Gastroesophageal sphincter (tissue), 4 donors: ENCODE measurements around the gene IL17RC. TPM values are rescaled to one million over a fixed set of nuclear protein-coding genes. Genes with fewer than 3 reads are reported as not detected.
"Not testable (repeated sequence)": the region's sequence is repeated elsewhere in the genome, so short reads cannot be mapped to it uniquely, and the experiment has no call there.

ENCODE experiments used
- ATAC-seq: fragments of 150-250 bp; one replicate; pipeline ENCODE4 v1.9.1; 2016; ENCODE audit warnings: mild to moderate bottlenecking, moderate library complexity
- H3K27ac ChIP-seq, 4 donors: fragments of 200-600 bp; sonication (generic) in 3 of 4; 1 replicate in 3 of 4; 2 replicates in 1 of 4; pipeline ENCODE4 v1.5.1; 2016 to 2019
- H3K27me3 ChIP-seq: fragments of 200-600 bp; sonication (generic); one replicate; pipeline ENCODE4 v1.5.1; 2019
- H3K36me3 ChIP-seq, 2 donors: fragments of 200-600 bp; sonication (generic); one replicate each; pipeline ENCODE4 v1.5.1; 2019; ENCODE audit warnings: control low read depth in 1 of 2
- H3K4me1 ChIP-seq, 3 donors: fragments of 200-600 bp; sonication (generic); 1 replicate in 2 of 3; 2 replicates in 1 of 3; pipeline ENCODE4 v1.5.1; 2016 to 2019; ENCODE audit warnings: control low read depth in 2 of 3
- H3K4me3 ChIP-seq, 2 donors: fragments of 200-600 bp; sonication (generic); one replicate each; pipeline ENCODE4 v1.5.1; 2019; ENCODE audit warnings: mild to moderate bottlenecking in 1 of 2, moderate library complexity in 1 of 2
- H3K9me3 ChIP-seq, 3 donors: fragments of 200-600 bp; sonication (generic); one replicate each; pipeline ENCODE4 v1.5.1; 2017 to 2019; ENCODE audit warnings: control low read depth in 2 of 3
- EP300 ChIP-seq: sonication (generic); formaldehyde crosslinking; IDR thresholded peaks from one replicate; pipeline ENCODE4 v1.6.1; 2017; ENCODE audit warnings: antibody characterized with exemption, mild to moderate bottlenecking
- POLR2A ChIP-seq, 2 donors: fragments of 450-650 bp; IDR thresholded peaks; one replicate each; pipeline ENCODE4 v1.6.1; 2017; ENCODE audit warnings: antibody characterized with exemption in 2 of 2, mild to moderate bottlenecking in 2 of 2, moderate library complexity in 1 of 2
- POLR2AphosphoS5 ChIP-seq: sonication (generic); formaldehyde crosslinking; IDR thresholded peaks from one replicate; pipeline ENCODE4 v1.6.1; 2017; ENCODE audit warnings: antibody characterized with exemption
- WGBS, 2 donors: methylation state at CpG; one replicate each; pipeline ENCODE4 v1.1.5; 2018; ENCODE audit warnings: low coverage in 1 of 2; 5-methylcytosine and 5-hydroxymethylcytosine counted together
- total RNA-seq, 4 donors: library from RNA; depleted of rRNA; stranded (reverse); fragments of >200 nt; gene quantifications; one replicate each; pipeline ENCODE4 v1.1.0, GENCODE V29; 2016
- TF ChIP-seq, protein P1 (sequence below), 4 experiments: fragments of 200-600 bp in 2 of 4; fragments of 450-650 bp in 2 of 4; sonication (generic) in 1 of 4; IDR thresholded peaks; one replicate each; pipeline ENCODE4 v1.5.1; 2017 to 2019; ENCODE audit warnings: antibody characterized with exemption in 4 of 4, mild to moderate bottlenecking in 2 of 4, moderate library complexity in 2 of 4

The IL17RC gene, protein sequence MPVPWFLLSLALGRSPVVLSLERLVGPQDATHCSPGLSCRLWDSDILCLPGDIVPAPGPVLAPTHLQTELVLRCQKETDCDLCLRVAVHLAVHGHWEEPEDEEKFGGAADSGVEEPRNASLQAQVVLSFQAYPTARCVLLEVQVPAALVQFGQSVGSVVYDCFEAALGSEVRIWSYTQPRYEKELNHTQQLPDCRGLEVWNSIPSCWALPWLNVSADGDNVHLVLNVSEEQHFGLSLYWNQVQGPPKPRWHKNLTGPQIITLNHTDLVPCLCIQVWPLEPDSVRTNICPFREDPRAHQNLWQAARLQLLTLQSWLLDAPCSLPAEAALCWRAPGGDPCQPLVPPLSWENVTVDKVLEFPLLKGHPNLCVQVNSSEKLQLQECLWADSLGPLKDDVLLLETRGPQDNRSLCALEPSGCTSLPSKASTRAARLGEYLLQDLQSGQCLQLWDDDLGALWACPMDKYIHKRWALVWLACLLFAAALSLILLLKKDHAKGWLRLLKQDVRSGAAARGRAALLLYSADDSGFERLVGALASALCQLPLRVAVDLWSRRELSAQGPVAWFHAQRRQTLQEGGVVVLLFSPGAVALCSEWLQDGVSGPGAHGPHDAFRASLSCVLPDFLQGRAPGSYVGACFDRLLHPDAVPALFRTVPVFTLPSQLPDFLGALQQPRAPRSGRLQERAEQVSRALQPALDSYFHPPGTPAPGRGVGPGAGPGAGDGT
- 10 to 100 TPM; 31.0 to 64.0 (median 52.8) TPM for total RNA-seq

- peak; percentile 73 for TF ChIP-seq POLR2AphosphoS5
- TF ChIP-seq EP300 = no peak
- peak in 1 of 2 donors; percentile 42 for TF ChIP-seq POLR2A (IDR thresholded peaks at IDR 0.05)
- TF ChIP-seq, protein P1, sequence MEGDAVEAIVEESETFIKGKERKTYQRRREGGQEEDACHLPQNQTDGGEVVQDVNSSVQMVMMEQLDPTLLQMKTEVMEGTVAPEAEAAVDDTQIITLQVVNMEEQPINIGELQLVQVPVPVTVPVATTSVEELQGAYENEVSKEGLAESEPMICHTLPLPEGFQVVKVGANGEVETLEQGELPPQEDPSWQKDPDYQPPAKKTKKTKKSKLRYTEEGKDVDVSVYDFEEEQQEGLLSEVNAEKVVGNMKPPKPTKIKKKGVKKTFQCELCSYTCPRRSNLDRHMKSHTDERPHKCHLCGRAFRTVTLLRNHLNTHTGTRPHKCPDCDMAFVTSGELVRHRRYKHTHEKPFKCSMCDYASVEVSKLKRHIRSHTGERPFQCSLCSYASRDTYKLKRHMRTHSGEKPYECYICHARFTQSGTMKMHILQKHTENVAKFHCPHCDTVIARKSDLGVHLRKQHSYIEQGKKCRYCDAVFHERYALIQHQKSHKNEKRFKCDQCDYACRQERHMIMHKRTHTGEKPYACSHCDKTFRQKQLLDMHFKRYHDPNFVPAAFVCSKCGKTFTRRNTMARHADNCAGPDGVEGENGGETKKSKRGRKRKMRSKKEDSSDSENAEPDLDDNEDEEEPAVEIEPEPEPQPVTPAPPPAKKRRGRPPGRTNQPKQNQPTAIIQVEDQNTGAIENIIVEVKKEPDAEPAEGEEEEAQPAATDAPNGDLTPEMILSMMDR (IDR thresholded peaks at IDR 0.05) = peak in 1 of 4 experiments; percentile 24
- Histone ChIP-seq H3K27me3 (no peaks in the 10 kb centered on the region), H3K4me3 (peak within 1 kb of the TSS; percentile 49 to 65), H3K36me3 (peaks cover 0 to 26% of the 10 kb centered on the region in 2 donors), H3K4me1 (peaks cover 0 to 57% (median 20%) of the 10 kb centered on the region in 3 donors), H3K9me3 (no peaks in the 10 kb centered on the region), H3K27ac (peak within 1 kb of the TSS; percentile 81 to 96 (median 92))
- 0 to 40% methylated on average over 1 to 6 of the region's 19 CpGs for WGBS, 2 donors
- ATAC-seq = peak; percentile 90
Observed at GRCh38 chr3:9916734-9917680, at the start of gene IL17RC. IL17RC (plus strand) TSS chr3:9917098; CDS start chr3:9917316, 218 bp downstream.

DNA sequence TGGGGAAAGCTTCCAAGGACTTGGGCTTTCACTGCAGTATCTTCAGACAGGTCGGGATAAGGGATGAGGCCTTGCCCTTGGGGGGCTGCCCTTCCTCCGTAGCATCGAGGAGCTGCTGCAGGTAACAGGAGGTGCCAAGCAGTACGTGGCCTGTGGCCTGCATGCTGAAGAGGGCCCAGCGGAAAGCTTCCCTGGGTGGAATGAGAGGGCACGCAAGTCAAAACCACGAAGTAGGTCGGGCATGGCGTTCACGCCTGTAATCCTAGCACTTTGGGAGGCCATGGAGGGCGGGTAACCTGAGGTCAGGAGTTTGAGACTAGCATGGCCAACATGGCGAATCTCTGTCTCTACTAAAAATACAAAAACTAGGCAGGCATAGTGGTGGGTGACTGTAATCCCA lies 49.8 kb upstream of the IL17RC start:
- Histone ChIP-seq H3K27ac (peak overlapping the region; percentile 49 to 87 (median 86)), H3K4me3 (no peak overlapping the region), H3K9me3 (no peaks in the 10 kb centered on the region), H3K4me1 (peaks cover 0 to 55% (median 23%) of the 10 kb centered on the region in 3 donors), H3K27me3 (no peaks in the 10 kb centered on the region), H3K36me3 (no peaks in the 10 kb centered on the region)
- ATAC-seq = no peak
- TF ChIP-seq POLR2A (IDR thresholded peaks at IDR 0.05) (no peak), POLR2AphosphoS5 (no peak), EP300 (no peak)
- TF ChIP-seq, protein P1 (IDR thresholded peaks at IDR 0.05) = no peak
- WGBS, 2 donors = 100% methylated on average over 2 of the region's 12 CpGs; no CpG with 5 or more reads in 1 of the 2 donors

DNA sequence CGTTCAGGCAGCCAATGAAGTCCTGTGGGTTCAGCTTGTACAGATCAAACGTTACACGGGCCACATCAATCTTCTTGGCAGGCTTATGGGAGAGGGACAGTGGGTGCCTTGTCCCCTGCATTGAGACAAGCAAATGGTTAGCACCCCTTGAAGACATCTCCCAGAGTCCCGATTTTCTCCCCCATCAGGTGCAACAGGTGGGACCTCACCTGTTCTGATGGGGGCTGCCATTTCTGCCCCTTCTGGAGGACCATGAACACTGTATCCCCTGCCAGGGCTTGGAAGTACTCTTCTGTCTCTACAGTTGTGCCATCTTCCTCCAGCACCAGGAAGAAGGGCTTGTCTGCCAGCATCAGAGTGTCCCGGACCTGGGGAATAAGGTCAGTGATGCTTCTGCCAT lies 46.9 kb upstream of the IL17RC start:
- Histone ChIP-seq H3K36me3 (no peaks in the 10 kb centered on the region), H3K27me3 (no peaks in the 10 kb centered on the region), H3K27ac (no peak overlapping the region), H3K4me1 (peaks cover 0 to 26% (median 1%) of the 10 kb centered on the region in 3 donors), H3K4me3 (no peak overlapping the region), H3K9me3 (no peaks in the 10 kb centered on the region)
- ATAC-seq = no peak
- 62 to 68% methylated on average over 3 to 4 of the region's 5 CpGs for WGBS, 2 donors
- TF ChIP-seq POLR2AphosphoS5 (no peak), EP300 (no peak), POLR2A (IDR thresholded peaks at IDR 0.05) (no peak)
- TF ChIP-seq, protein P1 (IDR thresholded peaks at IDR 0.05) = no peak

DNA sequence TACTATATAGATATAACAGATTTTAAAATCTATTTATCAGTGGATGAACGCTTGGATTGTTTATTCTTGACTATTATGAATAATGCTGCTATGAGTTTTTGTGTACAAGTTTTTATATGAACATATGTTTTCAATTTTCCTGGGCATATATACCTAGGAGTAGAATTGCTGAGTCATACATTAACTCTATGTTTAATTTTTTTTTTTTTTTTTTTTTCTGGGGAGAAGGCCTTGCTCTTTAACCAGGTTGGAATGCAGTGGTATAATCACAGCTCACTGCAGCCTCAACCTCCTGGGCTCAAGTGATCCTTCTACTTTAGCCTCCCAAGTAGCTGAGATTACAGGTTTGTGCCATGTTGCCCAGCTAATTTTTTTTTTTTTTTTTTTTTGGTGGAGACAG lies 45.9 kb upstream of the IL17RC start:
- WGBS, 2 donors = 53 to 91% methylated on average over 1 of the region's 1 CpG
- H3K4me1 ChIP-seq = peaks cover 0 to 16% (median 0%) of the 10 kb centered on the region in 3 donors
- no peak overlapping the region for H3K27ac ChIP-seq
- TF ChIP-seq POLR2AphosphoS5 (no peak), POLR2A (IDR thresholded peaks at IDR 0.05) (no peak), EP300 (no peak)
- TF ChIP-seq, protein P1 (IDR thresholded peaks at IDR 0.05) = no peak
- H3K4me3 ChIP-seq = no peak overlapping the region
- no peak for ATAC-seq
- no peaks in the 10 kb centered on the region for H3K9me3 ChIP-seq
- no peaks in the 10 kb centered on the region for H3K36me3 ChIP-seq
- H3K27me3 ChIP-seq = no peaks in the 10 kb centered on the region

DNA sequence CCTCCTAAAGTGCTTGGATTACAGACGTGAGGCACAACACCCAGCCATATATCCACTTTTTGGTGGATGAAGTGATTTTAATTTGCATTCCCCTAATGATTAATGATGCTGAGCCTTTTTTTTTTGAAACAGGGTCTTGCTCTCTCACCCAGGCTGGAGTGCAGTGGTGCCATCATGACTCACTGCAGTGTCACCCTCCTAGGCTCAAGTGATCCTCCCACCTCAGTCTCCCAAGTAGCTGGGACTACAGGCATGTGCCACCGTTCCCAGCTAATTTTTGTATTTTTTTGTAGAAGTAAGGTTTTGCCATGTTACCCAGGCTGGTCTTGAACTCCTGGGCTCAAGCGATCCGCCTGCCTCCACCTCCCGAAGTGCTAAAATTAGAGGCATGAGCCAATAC lies 44.8 kb upstream of the IL17RC start:
- not testable (repeated sequence) for H3K9me3 ChIP-seq, H3K4me1 ChIP-seq, H3K27me3 ChIP-seq, H3K36me3 ChIP-seq, H3K27ac ChIP-seq, H3K4me3 ChIP-seq, ATAC-seq
- WGBS, 2 donors = 88 to 96% methylated on average over 5 of the region's 5 CpGs
